ENCODE measurements around the gene NEIL3.

DNA sequence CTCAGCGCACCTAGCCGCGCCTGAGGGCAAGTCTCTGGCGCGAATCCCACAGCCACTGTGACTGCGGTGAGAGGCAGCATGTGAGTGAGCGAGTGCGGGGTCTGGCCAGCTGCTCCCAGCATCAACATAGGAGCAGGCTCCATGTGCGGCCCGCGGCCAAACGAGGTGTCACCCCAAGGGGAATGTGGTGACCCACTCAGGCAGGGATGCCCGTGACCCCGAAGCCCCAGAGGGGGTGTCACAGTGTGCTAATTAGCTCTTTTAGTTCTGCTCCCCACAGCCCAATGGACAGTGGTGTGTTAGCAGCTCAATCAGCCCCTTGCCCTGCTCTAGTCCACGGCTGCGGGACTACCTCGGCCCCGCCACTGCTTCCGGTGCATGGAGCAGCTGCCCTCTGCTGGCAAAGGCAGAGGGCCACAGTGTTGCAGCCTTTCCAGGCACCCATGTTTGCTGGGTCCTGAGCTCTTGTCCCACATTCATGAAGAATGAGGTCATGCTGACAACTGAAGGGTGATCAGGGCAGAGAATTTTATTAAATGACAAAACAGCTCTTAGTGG lies 71.1 kb downstream of the NEIL3 start:
- TF ChIP-seq, protein P1, sequence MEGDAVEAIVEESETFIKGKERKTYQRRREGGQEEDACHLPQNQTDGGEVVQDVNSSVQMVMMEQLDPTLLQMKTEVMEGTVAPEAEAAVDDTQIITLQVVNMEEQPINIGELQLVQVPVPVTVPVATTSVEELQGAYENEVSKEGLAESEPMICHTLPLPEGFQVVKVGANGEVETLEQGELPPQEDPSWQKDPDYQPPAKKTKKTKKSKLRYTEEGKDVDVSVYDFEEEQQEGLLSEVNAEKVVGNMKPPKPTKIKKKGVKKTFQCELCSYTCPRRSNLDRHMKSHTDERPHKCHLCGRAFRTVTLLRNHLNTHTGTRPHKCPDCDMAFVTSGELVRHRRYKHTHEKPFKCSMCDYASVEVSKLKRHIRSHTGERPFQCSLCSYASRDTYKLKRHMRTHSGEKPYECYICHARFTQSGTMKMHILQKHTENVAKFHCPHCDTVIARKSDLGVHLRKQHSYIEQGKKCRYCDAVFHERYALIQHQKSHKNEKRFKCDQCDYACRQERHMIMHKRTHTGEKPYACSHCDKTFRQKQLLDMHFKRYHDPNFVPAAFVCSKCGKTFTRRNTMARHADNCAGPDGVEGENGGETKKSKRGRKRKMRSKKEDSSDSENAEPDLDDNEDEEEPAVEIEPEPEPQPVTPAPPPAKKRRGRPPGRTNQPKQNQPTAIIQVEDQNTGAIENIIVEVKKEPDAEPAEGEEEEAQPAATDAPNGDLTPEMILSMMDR (IDR thresholded peaks at IDR 0.05; ENCODE audit: borderline replicate concordance, extremely low read depth, low read length, poor library complexity, severe bottlenecking), result peak; percentile 46
- TF ChIP-seq EZH2 (IDR thresholded peaks at IDR 0.05; ENCODE audit: borderline replicate concordance, low read depth, low read length, severe bottlenecking), result no peak

All from DND-41 (cell line).